HG03175 (cell line): Measurements from ENCODE around the gene RANBP3L.
"Not testable (repeated sequence)": the region's sequence is repeated elsewhere in the genome, so short reads cannot be mapped to it uniquely, and the experiment has no call there.

Source experiments
- ATAC-seq: cut with Tn5 transposase; IDR thresholded peaks from one replicate; pipeline ENCODE4 v1.9.1; 2021; ENCODE audit warnings: mild to moderate bottlenecking, moderate library complexity; ENCODE audit not compliant: unreplicated experiment

Gene RANBP3L

DNA sequence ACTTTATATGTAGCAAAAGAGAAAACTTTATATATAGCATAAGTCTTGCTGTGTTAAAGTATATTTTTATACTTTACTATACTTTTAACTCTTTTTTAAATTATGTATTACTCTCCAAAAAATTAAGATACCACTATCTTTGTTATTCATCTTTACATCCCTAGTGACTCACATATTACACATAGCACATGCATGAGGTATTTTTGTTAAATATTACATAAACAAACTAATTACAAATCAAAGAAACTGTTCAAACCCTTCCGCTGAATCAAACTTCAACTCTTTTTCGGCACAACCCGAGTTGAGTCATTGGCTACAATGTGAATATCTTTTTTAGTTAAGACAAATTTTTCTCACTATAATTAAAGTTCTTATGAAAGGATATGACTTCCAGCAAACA, 92.0 kb downstream of the RANBP3L start:
- no peak for ATAC-seq

DNA sequence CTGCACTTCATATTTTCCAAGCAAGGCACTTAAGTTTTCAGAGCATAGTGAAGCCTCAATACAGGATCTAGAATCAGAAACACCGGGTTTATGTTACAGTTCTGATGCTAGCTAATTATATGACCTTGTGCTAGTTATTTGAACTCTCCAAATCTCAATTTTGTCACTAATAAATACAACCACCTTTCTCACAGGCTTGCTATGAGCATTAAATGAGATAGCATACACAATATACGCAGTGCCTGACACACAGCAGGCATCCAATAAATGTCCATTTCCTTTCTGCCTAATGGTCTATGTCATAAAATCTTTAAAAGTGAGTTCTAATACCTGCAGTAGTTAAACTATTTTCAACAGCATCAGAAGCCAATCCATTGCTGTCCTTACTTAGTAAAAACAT, 92.9 kb downstream of the RANBP3L start:
- no peak for ATAC-seq

DNA sequence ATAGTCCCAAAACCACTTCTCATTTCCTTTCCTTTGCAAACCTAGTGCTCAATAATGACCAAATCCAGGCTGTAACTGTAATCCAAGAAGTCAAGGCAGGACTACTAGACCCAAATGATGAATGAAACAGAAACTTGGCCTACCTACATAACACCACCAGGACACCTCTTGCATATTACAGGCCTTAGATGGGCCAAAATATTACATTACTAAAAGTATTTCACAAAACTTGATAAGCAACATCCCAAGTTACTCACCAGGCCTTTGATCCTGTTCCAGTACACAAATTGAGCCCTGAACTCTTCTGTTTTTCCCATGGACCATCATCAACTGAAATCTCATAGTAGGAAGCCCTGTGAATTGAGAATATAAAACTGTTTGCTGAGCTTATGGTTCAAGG, 94.8 kb downstream of the RANBP3L start:
- ATAC-seq = no peak

DNA sequence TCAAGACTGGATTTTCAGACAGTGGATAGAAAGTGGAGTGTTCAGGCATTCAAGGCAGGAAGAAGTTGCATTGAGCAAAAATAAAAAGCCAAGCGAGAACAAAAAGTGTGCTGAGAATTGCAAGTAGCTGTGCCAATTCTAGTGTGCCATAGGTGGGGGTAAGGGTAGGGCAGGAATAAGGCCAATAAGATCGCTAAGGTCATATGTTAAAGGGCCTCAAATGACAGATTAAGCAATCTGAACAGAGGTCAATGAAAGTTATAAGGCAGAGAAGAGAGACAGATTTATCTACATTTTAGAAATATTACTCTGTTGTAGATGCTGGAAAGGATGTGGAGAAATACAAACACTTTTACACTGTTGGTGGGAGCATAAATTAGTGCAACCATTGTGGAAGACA, 96.4 kb downstream of the RANBP3L start:
- no peak for ATAC-seq

DNA sequence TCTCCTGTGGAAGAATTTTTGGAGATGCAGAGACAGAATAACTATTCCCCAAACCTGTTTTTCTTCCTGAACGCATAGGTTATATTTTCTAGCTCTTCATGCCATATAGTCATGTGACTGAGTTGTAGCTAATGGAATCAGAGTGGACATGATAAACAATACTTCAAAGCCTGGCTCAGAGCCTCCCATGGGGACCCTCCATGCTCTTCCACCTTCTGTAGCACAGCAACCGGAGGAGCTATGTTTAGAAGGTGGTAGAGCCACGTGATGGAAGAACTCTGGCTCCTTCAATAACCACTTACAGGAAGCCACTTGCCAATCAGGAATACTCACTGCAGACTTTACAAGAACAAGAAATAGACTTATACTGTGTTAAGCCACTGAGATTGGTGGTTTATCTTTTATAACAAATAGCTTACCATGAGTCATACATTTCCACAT, 99.2 kb downstream of the RANBP3L start:
- no peak for ATAC-seq

DNA sequence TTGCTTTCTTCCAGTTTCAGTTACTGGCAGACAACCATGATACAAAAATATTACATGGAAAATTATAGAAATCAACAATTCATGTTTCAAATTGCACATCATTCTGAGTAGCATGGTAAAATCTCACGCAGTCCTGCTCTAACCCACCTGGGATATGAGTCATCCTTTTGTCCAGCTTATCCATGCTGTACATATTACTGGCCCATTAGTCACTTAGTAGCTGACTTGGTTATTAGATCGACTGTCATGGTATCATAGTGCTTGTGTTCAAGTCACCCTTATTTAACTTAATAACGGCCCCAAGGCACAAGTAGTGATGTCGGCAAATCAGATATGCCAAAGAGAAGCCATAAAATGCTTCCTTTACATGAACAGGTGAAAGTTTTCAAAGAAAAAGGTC, 101.2 kb downstream of the RANBP3L start:
- ATAC-seq = no peak

DNA sequence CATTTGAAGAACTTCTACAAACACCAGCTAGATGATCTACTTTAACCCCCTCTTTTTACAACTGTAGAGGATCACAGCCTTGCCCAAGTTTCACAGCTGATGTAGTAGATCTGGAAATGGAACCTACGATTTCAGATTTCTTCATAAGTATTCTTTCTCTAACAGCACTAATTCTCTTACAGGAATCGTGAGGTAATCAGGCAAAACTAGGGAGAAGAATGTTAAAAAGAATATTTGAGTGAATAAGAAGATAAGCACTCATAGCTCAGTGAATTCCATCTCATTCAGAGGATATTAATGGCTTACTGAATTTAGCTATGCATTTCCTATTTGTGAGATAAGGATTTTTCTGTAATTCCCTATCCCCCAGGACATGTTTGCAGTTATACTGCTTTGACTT, 102.1 kb downstream of the RANBP3L start:
- no peak for ATAC-seq

DNA sequence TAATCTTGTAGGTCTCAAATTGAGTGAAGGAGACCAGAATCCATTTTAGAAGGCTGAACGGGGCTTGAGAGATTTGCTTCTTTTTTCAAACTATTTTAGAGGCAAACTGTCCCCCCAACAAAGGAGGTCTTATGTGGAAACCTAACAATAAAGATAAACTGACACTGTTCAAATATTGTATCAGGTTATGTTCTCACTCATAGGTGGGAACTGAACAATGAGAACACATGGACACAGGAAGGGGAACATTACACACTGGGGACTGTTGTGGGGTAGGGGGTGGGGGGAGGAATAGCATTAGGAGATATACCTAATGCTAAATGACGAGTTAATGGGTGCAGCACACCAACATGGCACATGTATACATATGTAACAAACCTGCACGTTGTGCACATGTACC, 102.9 kb downstream of the RANBP3L start:
- not testable (repeated sequence) for ATAC-seq
